GM18508 (cell line): Measurements from ENCODE around the gene ASIC4.

Experiments used
- ATAC-seq: cut with Tn5 transposase; IDR thresholded peaks from one replicate; pipeline ENCODE4 v1.9.1; 2021; ENCODE audit warnings: moderate number of reproducible peaks; ENCODE audit not compliant: insufficient read depth, unreplicated experiment

Gene ASIC4

GRCh38 chr2:219512524-219513216 is 1.6 kb upstream of the ASIC4 start:
- ATAC-seq = no peak

GRCh38 chr2:219513787-219514186 is 495 bp upstream of the ASIC4 start:
- no peak for ATAC-seq

GRCh38 chr2:219514836-219515235 is 554 bp downstream of the ASIC4 start:
- no peak for ATAC-seq

- ATAC-seq = no peak
Observed at GRCh38 chr2:219515874-219516629, 1.8 kb downstream of the ASIC4 start.

GRCh38 chr2:219516888-219517287 is 2.6 kb downstream of the ASIC4 start:
- ATAC-seq = no peak

- ATAC-seq = no peak
Observed at GRCh38 chr2:219517954-219518778, 3.9 kb downstream of the ASIC4 start.

- no peak for ATAC-seq
Observed at GRCh38 chr2:219519526-219519916, 5.2 kb downstream of the ASIC4 start.

- no peak for ATAC-seq
Observed at GRCh38 chr2:219520079-219520478, 5.8 kb downstream of the ASIC4 start.

- ATAC-seq = no peak
Observed at GRCh38 chr2:219521066-219521880, 7.0 kb downstream of the ASIC4 start.

GRCh38 chr2:219522111-219523030 is 8.1 kb downstream of the ASIC4 start:
- ATAC-seq = no peak

- no peak for ATAC-seq
Observed at GRCh38 chr2:219523031-219523671, 8.9 kb downstream of the ASIC4 start.

GRCh38 chr2:219524817-219525216 is 10.5 kb downstream of the ASIC4 start:
- no peak for ATAC-seq

- ATAC-seq = no peak
Observed at GRCh38 chr2:219525533-219526232, 11.4 kb downstream of the ASIC4 start.

GRCh38 chr2:219526320-219527075 is 12.2 kb downstream of the ASIC4 start:
- no peak for ATAC-seq

- no peak for ATAC-seq
Observed at GRCh38 chr2:219527076-219527394, 12.8 kb downstream of the ASIC4 start.

GRCh38 chr2:219527472-219527871 is 13.2 kb downstream of the ASIC4 start:
- ATAC-seq = no peak
